SKM-1 (cell line): ENCODE results near the gene ORC3.
"Not testable (repeated sequence)": the region's sequence is repeated elsewhere in the genome, so short reads cannot be mapped to it uniquely, and the experiment has no call there.

Experiments
- DNase-seq: peaks from one replicate; lab custom pipeline; 2025; ENCODE audit not compliant: unreplicated experiment; lab: John Stamatoyannopoulos, UW

Gene ORC3

DNA sequence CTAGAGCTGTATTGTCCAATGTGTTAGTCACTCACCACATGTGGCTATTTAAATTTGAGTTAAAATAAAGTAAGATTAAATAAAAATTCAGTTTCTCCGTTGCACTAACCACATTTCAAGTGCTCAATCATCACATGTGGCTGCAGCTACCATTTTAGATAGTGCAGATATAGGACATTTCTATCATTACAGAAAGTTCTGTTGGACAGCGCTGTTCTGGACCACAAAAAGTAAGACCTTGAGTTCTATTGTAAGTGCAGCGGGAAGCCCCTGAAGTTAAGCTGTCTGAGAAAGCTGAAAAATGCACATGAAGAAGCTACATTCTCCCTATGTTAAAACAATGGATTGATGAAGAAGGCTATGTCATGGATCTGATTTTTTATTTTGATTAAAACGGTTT is 1.1 kb downstream of the ORC3 start:
- no peak for DNase-seq

DNA sequence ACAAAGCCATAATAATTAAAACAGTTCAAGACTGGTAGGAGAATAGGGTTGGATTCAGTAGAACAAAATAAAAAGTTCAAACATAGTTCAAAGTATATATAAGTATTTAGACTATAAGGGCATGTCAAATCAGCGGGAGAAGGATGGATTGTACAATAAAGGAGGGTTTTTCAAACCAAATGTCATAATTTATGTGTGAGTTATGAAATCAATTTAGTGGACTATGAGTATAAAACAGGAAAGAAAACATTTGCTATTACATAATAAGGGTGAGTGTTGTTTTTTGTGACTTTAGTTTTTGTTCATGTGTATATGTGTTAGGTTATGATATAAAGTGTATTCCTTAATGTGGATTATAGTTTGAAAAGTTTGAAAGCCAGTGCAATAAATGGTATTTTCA is 10.6 kb downstream of the ORC3 start:
- no peak for DNase-seq

DNA sequence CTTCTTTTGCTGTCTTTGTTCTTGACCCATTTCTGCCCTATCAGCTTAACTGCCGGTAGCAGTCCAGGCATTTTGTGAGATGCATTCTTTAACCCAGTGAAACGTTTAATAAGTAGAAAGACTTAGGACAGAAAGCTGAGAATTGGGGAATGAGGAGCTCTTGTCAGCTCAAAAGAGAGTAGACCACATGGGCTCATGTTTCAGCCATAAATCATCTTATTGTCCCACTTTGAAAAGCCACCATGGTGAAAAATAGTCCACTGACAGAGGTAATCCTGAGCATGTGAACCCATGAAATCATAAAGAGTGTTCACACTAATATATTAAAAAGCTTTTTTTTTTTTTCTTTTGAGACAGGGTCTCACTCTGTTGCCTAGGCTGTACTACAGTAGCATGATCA is 16.3 kb downstream of the ORC3 start:
- DNase-seq, result no peak

DNA sequence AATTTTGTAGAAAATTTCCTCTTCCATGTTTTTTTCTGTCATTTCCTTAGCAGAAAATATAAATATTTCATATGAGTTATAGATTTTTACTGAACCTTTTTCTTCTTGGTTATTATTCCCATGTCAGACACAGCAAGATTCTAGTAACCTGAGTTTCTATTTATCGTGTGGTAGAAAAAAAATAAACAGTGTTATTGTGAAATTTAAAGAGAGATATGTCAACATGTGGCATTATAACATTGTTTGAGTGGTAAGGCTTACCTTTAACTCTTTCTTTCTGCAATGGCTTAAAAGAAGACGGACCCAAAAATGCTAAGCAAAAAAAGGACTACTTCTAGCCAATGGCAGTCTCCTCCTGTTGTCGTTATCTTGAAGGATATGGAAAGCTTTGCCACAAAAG is 18.9 kb downstream of the ORC3 start:
- no peak for DNase-seq

DNA sequence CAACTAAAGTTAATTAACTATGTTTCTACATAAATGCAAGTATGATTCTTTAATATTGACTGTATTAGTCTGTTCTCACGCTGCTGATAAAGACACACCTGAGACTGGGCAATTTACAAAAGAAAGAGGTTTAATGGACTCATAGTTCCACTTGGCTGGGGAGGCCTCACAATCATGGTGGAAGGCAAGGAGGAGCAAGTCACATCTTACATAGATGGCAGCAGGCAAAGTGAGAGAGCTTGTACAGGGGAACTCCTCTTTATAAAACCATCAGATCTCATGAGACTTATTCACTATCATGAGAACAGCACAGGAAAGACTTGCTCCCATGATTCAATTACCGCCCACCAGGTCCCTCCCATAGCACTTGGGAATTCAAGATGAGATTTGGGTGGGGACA is 23.1 kb downstream of the ORC3 start:
- DNase-seq, result not testable (repeated sequence)

DNA sequence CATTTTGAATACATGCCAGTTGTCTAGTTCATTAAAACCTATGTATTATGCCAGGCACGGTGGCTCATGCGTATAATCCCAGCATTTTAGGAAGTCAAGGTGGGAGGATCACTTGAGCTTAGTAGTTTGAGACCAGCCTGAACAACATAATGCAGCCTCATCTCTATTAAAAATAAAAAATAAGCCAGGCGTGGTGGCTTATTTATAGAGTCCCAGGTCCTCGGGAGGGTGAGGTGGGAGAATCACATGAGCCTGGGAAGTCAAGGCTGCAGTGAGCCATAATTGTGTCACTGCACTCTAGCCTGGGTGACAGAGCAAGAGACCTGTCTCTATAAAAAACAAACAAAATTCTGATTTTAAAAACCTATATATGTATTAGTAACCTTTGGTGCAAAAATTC is 27.5 kb downstream of the ORC3 start:
- DNase-seq, result no peak

DNA sequence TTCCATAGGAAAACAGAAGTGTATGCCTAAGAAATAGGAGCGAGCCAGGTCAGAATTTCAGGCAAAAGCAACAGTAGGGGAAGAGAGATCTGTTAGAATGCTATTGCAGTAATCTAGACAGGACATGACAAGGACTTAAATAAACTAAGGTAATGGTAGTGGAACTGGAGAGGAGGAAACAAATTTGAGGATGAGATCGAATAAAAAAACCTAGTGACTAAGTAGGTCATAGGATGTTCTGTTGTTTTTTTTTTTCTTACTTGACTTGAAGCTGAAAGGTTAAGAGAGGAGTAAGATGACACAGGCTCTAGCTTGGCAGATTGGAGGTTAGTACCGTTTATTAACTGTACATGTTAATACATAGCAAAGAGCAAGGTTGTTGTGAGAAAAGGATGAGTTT is 28.6 kb downstream of the ORC3 start:
- DNase-seq, result no peak

DNA sequence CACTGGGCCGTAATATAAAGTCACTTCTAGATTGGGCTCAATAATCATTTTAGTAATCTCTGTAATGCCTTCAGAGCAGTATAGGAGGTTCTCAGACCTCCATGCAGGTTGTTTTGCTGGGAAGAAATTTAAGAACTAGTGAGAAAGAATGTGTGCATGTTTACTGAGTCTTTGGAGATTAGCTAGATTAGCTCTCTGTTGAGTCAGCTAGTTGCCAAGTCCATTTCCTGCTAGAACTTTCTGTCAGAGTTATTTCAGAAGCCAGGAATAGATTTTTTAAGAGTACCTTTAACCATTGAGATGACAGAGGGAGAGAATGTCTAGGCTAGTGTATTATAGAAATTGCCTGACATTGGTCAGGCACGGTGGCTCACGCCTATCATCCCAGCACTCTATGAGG is 33.3 kb downstream of the ORC3 start:
- DNase-seq, result no peak

DNA sequence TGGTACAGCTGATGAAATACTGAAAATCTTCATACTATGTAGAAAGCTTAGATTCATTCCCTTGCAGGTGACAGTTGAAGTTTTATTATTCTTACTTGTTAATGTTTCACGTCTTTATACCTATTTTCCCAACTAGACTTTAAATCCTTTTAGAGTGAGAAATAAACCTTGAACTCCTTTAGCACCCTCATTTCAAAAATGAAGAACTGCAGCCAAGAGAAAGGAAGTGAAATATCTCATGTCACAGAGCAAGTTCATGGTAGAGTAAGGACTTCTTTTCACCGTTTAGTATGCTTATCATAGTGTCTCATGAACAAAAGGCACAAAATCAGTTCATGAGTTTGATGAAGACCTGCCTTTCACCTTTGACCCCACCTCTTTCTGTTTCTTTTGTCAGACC is 38.5 kb downstream of the ORC3 start:
- no peak for DNase-seq

DNA sequence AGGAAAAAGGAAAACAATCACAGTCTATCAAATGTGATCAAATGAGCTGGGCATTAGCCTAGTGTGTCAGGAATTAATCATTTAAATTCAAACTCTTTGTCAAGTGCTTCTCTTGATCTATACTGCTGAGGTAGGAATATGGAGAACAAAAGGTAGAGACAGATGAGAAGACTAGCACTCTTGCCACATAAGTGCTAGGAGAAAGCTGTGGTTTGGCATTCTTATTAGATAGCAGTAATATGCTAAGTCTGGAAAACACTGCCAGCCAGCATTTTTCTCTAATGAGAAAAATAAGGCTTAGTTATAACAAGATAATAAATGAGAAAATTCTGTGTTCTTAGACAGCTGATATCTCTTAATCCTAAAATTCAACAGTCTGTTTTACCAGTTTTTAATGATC is 38.9 kb downstream of the ORC3 start:
- DNase-seq, result no peak

DNA sequence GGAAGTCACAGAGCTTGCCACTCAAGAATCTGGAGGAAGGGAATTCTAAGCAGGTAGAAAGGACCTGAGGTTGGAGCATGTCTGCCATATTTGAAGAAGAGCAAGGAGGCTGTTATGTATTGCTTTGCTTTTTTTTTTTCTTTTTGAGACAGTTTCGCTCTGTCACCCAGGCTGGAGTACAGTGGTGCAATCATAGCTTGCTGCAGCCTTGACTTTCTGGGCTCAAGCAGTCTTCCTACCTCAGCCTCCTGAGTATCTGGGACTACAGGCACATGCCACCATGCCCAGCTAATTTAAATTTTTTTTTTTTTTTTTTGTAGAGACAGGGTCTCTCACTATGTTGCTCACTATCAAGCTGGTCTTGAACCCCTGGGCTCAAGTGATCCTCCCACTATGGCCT is 40.8 kb downstream of the ORC3 start:
- no peak for DNase-seq

DNA sequence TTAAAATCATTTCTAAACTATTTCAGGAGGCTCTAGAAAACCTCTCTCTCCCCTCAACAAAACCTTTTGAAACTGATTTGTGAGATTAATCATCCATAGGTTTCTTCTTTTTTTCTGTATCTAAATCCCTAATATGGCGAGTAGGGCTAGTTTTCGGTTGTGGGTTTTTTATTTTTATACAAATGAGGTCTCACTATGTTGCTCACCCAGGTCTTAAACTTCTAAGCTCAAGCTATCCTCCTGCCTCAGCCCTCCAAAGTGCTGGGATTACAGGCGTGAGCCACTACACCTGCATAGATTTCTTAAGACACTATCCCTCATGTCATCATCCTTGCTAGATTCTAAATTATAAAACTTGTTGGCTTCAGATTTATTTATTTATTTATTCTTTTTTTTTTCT is 43.9 kb downstream of the ORC3 start:
- DNase-seq, result no peak

DNA sequence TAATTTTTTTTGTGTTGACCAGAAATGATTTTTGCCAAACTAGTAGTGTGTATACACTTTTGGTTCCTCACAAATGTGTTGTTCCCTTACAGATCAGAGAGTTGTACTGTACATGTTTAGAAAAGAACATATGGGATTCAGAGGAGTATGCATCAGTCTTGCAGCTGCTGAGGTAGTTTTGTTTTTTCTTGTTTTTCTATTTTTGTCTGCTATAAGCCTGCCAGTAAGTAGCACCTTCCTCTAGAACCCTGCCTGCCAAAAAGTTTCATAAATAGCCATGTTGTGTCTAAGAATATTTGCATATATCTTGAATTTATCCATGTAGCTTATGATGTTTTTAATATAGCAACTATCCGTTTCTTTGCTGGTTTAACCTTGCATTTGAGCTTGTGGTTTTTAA is 46.4 kb downstream of the ORC3 start:
- no peak for DNase-seq

DNA sequence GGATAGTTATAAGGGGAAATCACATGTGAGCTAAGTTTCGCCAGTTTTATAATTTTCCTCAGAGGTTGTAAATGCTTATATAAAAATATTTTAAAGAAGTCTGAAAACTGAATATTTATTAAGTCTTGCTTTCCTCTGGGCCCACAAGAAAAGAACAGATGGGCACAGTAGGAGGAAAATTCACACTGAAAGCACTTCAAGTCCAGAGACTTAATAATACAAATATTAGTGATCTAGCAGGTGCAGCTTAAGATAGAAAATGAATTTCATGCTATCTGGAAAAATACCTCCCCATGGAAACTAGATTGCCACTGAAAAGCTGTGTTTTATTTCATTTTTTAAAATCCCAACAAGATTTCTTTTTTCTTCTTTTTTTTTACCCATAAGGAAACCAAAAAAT is 47.2 kb downstream of the ORC3 start:
- DNase-seq, result no peak

DNA sequence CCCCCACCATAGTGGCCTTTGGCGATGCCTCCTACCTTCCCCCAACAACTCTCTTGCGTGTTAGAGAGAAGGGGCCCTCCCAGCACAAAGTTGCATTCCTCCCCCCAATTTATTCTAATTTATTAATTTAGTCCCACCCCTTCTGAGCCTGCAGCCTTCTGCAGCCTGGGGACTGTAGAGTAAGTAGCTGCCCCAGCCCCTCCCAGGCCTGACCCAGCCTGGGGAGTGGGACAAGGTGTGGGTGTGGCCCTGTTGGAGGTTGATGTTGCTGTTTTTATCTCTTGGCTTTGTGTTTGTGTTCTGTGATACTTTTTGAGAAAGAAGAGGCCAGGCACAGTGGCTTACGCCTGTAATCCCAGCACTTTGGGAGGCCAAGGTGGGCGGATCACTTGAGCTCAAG is 49.4 kb downstream of the ORC3 start:
- no peak for DNase-seq

DNA sequence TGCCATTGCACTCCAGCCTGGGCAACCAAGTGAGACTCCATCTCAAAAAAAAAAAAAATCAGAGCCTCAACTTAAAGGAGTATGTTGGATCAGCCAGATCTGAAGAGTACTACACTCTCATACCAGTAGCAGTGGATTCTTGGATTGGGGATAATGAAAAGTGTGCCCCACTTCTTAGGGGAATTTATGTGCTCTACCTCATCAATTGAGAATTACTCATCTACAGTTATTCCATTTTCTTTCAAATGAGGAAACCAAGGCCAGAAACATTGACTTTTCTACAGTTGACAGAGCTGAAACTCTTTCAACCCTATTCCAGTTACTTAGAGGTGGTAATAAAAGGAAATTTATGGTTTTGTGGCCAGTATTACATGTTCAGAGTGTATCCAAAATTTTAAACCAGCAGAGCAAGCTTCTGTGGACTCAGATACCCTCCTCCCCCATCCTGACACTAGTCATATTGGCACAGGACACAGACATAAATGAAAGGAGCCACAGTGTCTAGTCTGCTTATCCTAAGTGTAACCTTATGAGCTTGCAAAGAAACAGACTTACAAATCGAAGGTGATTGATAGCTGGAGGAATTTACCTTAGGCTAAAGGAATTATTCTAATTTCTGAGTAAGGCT is 51.2 kb downstream of the ORC3 start:
- DNase-seq, result no peak

DNA sequence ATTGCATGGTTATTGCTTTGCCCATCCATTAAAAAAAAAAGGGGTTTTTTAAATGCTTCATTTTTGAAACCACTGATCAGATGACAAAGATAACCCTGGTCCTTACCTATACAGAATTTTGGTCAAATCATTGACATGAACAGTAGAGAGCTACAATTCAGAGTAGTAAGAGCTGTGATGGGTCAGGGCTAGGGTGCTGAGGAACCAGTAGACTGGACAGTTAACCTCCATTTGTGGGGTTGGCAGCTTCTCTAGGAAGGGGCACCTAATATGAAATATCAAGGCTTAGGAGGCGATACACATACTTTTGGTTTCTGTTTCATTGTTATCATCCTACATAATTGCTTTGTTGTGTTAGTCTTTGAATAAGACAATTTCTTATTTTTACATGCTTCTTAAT is 55.1 kb downstream of the ORC3 start:
- DNase-seq, result no peak

DNA sequence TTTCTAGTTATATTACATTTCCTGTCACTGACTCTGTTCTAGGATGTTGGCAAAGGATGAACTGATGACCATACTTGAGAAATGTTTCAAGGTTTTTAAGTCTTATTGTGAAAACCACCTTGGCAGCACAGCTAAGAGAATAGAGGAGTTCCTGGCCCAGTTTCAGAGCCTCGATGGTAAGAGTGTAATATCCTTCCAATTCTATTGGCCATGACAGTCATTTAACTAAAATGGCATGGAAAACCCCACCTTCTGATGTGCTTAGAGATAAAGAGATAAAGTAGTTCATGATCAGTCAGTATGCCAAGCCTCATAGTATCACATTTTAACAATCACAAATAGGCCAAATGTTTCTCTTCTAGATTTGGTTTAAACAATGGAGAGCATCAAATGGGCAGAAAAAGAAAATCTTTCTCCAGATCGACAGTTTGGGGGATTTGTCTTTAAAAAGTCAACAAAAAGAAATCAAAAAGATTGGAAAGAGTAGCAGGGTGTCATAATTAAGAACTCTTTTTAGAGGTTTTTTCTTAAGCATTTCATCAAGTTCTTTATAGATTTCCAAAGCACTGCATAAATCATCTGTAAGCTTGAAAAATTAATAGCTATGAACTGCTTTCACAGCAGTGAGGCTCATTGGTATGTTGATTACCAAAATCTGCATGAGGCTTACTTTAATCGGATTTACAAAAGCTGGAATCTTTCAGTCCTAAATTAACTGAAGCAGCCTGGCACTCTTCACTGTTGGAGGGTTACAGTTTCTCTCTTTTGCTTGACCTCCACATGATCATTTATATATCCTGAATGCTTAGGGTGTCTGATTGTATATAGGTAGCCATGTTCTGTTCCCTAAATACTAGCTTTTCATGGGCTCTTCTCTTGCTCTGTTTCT is 63.4 kb downstream of the ORC3 start:
- DNase-seq, result no peak

DNA sequence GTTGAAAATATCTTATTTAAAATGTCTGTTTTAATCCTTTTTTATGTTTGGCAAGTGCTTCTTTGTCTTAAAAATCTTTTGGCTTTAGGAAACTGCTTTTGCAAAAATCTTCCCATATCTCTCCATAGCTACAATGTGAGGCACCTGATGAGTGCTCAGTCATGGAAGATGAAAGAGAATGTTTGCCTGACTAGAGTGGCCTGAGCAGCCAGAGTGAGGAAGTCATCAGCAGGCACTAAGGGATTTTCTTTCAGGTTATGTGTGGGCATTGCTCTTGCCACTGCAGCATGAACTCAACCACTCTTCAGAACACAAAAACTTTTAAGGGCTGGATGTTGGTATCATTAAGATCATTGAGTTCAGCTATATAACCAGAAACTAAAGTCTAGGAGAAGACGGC is 64.2 kb downstream of the ORC3 start:
- DNase-seq, result no peak

DNA sequence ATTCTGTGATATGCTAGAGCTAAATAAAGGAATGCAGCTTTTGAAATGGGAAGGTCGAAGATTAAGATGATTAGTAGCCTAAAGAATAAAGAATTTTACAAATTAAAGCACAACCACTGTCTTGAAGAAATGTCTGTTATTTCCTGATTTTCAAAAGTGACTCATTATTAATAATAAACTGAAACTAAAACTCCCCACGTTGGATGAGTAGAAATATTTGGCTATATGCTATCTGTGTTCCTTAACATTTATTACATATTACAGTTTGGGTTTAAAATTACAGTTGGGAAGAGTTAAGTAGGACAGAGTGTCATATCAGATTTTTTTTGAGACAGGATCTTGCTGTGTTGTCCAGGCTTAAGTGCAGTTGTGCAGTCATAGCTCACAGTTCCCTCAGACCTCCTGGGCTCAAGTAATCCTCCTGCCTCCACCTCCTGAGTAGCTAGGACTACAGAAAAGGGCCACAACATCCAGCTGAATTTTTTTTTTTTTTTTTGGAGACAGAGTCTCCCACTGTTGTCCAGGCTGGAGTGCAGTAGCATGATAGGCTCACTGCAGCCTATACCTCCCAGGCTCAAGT is 65.0 kb downstream of the ORC3 start:
- no peak for DNase-seq

DNA sequence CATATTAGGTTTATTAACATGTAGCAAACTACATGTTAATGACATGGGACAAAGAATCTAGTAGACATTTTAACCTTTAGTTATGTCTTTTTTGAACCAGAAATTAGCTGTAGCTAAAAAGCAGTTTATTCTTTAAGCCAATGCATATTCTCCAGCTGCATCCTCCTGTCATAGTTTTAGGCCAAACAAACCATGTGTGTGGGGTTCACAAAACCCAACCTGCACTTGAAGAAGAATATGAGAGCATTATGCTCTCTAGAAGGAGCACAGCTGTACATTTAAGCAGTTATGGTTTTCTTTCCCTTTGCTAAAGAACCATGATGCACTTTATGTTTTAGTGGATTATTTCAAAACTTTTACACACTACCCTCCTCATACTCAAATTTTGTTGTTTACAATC is 65.9 kb downstream of the ORC3 start:
- no peak for DNase-seq

DNA sequence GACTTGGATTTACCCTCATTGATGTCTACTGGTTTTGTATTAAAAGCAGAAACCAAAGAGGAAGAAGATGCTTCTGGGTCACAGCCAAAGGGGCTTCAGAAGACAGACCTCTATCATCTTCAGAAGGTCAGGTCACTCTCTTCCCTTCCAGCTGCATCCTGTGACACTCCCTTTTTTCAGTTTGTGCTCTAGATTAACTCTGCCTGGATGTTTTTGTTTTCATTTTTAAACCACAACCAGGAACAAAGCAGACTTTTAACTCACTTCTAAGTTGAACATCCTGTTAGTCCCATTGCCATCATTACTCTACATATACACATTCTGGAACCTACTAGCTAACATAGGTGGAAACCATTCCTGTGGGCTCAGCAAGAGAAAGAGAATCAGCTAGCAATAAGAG is 66.9 kb downstream of the ORC3 start:
- DNase-seq, result no peak

DNA sequence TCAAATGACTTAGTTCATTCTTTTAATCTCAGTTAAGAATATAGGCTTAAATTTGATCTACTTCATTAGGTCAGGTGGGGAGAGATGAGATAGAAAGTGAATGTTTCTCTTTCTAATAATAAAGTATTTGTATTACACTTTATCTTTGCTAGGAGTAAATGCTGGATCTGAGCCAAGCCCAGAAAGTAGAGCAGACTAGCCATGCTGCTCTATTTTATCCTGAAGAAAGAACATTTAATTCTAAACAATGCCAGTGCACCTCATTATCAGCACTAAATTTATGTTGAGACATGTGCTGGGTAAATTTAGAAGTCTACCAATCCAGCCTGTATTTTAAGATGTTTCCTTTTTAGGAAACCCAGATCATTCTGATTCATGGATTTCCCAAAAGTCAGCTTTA is 68.6 kb downstream of the ORC3 start:
- DNase-seq, result no peak
